ENCODE measurements around the gene TBC1D8. TPM values are rescaled to one million over a fixed set of nuclear protein-coding genes. Genes with fewer than 3 reads are reported as not detected.

Gene TBC1D8
- total and polyA plus RNA-seq, 2 of the 13 experiments (the other 11 are each of a cell fraction or from before 2014, with no cell fraction given): 45.1 to 95.4 TPM

GRCh38 chr2:101120124-101120996 is 30.8 kb downstream of the TBC1D8 start (continued):
- TF ChIP-seq ZBTB39 (CRISPR knock-in tag; IDR thresholded peaks at IDR 0.05) (no peak), BCLAF1 (IDR thresholded peaks at IDR 0.05) (no peak), SALL1 (CRISPR knock-in tag; IDR thresholded peaks at IDR 0.05) (peak; percentile 97), NFYC (CRISPR knock-in tag; IDR thresholded peaks at IDR 0.05) (no peak), PHF20 (CRISPR knock-in tag; IDR thresholded peaks at IDR 0.05) (no peak; the same call in 1 of the 2 replicates), CEBPB (IDR thresholded peaks at IDR 0.05; ENCODE audit: borderline replicate concordance, low read depth, low read length) (peak; percentile 71), MIXL1 (CRISPR knock-in tag; IDR thresholded peaks at IDR 0.05) (0 out of 2 replicates have a peak, but pooled peaks have one; percentile 57), ZNF775 (CRISPR knock-in tag; IDR thresholded peaks at IDR 0.05; ENCODE audit: borderline replicate concordance) (no peak), ZNF546 (CRISPR knock-in tag; conservative IDR thresholded peaks at IDR 0.05) (no peak), HES4 (CRISPR knock-in tag; IDR thresholded peaks at IDR 0.05; ENCODE audit: borderline replicate concordance) (no peak; the same call in 1 of the 2 replicates), ZNF432 (CRISPR knock-in tag; IDR thresholded peaks at IDR 0.05; ENCODE audit: borderline replicate concordance) (no peak), BATF2 (CRISPR knock-in tag; IDR thresholded peaks at IDR 0.05) (no peak), CHD2 (IDR thresholded peaks at IDR 0.05; ENCODE audit: low read depth, low read length) (no peak), ZNF768 (CRISPR knock-in tag; IDR thresholded peaks at IDR 0.05) (no peak), ZSCAN22 (CRISPR knock-in tag; IDR thresholded peaks at IDR 0.05) (0 out of 2 replicates have a peak, but pooled peaks have one; percentile 13)
- TF ChIP-seq, protein P1, sequence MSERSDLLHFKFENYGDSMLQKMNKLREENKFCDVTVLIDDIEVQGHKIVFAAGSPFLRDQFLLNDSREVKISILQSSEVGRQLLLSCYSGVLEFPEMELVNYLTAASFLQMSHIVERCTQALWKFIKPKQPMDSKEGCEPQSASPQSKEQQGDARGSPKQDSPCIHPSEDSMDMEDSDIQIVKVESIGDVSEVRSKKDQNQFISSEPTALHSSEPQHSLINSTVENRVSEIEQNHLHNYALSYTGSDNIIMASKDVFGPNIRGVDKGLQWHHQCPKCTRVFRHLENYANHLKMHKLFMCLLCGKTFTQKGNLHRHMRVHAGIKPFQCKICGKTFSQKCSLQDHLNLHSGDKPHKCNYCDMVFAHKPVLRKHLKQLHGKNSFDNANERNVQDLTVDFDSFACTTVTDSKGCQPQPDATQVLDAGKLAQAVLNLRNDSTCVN (CRISPR knock-in tag; IDR thresholded peaks at IDR 0.05; ENCODE audit: borderline replicate concordance): peak; percentile 76; the same call in 1 of the 2 replicates
- TF ChIP-seq, protein P2, sequence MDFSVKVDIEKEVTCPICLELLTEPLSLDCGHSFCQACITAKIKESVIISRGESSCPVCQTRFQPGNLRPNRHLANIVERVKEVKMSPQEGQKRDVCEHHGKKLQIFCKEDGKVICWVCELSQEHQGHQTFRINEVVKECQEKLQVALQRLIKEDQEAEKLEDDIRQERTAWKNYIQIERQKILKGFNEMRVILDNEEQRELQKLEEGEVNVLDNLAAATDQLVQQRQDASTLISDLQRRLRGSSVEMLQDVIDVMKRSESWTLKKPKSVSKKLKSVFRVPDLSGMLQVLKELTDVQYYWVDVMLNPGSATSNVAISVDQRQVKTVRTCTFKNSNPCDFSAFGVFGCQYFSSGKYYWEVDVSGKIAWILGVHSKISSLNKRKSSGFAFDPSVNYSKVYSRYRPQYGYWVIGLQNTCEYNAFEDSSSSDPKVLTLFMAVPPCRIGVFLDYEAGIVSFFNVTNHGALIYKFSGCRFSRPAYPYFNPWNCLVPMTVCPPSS (IDR thresholded peaks at IDR 0.05): no peak

Measured in HepG2 (cell line).